ENCODE data around the gene MYO18A.

MYO18A gene

GRCh38 chr17:29042026-29042678 lies 138.0 kb downstream of the MYO18A start:
- H3K4me3 ChIP-seq (ENCODE audit: low read depth, low read length): no peak overlapping the region
- TF ChIP-seq, protein P1, sequence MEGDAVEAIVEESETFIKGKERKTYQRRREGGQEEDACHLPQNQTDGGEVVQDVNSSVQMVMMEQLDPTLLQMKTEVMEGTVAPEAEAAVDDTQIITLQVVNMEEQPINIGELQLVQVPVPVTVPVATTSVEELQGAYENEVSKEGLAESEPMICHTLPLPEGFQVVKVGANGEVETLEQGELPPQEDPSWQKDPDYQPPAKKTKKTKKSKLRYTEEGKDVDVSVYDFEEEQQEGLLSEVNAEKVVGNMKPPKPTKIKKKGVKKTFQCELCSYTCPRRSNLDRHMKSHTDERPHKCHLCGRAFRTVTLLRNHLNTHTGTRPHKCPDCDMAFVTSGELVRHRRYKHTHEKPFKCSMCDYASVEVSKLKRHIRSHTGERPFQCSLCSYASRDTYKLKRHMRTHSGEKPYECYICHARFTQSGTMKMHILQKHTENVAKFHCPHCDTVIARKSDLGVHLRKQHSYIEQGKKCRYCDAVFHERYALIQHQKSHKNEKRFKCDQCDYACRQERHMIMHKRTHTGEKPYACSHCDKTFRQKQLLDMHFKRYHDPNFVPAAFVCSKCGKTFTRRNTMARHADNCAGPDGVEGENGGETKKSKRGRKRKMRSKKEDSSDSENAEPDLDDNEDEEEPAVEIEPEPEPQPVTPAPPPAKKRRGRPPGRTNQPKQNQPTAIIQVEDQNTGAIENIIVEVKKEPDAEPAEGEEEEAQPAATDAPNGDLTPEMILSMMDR (IDR thresholded peaks at IDR 0.05; ENCODE audit: control insufficient read depth, extremely low read depth, insufficient read depth): no peak
- DNase-seq (ENCODE audit: low read depth): no peak

- H3K4me3 ChIP-seq (ENCODE audit: low read depth, low read length): no peak overlapping the region
- TF ChIP-seq, protein P1 (IDR thresholded peaks at IDR 0.05; ENCODE audit: control insufficient read depth, extremely low read depth, insufficient read depth): no peak
- no peak for DNase-seq (ENCODE audit: low read depth)
These were observed 138.6 kb downstream of the MYO18A start for GRCh38 chr17:29041571-29041970.

DNA sequence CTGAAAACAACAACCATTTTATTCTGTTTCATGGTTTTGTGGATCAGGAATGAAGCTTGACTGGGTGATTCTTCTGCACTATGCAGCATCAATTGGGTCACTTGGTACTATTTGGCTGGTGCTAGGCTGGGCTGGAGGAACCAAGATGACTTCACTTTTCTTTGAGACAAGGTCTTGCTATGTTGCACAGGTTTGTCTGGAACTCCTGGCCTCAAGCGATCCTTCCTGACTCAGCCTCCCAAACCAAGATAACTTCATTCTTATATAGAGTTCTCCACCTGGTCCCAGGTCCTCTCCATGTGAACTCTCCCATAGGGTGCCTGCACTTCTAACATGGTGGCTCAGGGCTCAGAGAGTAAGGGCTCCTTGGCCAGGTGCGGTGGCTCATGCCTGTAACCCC lies 139.1 kb downstream of the MYO18A start:
- no peak for DNase-seq (ENCODE audit: low read depth)
- TF ChIP-seq, protein P1 (IDR thresholded peaks at IDR 0.05; ENCODE audit: control insufficient read depth, extremely low read depth, insufficient read depth): no peak
- no peak overlapping the region for H3K4me3 ChIP-seq (ENCODE audit: low read depth, low read length)

- TF ChIP-seq, protein P1 (IDR thresholded peaks at IDR 0.05; ENCODE audit: control insufficient read depth, extremely low read depth, insufficient read depth): no peak
- no peak for DNase-seq (ENCODE audit: low read depth)
- no peak overlapping the region for H3K4me3 ChIP-seq (ENCODE audit: low read depth, low read length)
These were observed 140.2 kb downstream of the MYO18A start for GRCh38 chr17:29039764-29040598.

DNA sequence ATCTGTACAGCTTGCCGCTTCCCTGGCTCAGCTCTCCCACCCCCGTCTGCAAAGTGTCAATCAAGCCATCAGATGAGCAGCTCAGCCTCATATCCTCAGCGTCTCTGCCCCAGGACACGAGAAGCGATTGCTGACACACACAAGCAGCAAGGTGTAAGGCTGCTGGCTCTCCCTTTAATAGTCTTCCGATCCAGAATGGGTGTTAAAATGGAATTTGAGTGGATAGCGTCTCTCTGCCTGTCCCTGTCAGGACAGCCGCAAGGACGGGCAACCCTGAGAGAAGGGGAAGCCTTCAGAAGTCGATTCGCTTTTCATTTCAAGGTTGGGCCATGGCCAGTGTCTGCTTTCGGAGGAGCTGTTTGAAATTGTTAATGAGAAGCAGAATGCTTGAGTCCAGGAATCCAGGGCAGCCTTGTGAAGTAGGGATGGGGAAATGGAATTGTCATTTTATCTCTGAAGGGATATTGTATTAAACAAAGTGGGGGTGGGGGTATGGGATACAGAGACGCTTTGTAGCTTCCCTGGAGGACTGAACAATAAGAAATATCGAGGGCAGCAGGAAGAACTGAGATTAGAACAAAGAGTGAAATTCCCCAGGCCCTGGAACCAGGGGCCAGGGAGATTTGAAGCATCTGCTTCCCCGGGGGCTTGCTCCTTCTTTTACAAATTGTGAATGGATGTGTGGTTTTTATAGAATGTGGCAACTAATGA lies 142.0 kb downstream of the MYO18A start:
- no peak overlapping the region for H3K4me3 ChIP-seq (ENCODE audit: low read depth, low read length)
- no peak for DNase-seq (ENCODE audit: low read depth)
- TF ChIP-seq, protein P1 (IDR thresholded peaks at IDR 0.05; ENCODE audit: control insufficient read depth, extremely low read depth, insufficient read depth): no peak

DNA sequence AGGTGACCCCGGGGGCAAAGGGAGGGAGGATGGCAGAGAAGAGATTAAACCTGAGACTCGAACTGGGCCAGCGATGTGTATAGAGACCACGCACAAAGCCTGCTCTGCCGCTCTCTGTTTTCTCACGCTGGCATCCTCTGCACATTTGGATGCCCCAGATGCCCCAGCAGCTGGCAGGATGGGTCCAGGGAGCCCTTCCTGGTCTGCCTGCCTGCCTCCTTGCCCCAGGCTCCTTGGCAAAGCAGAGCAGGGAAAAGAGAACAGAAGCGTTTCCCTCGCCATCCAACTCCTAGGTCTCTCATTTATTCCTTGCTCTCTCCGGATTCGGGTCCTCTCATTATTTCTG lies 142.5 kb downstream of the MYO18A start:
- H3K4me3 ChIP-seq (ENCODE audit: low read depth, low read length): no peak overlapping the region
- DNase-seq (ENCODE audit: low read depth): no peak
- TF ChIP-seq, protein P1 (IDR thresholded peaks at IDR 0.05; ENCODE audit: control insufficient read depth, extremely low read depth, insufficient read depth): no peak

All from LNCaP clone FGC (cell line).